GM10266 (cell line): ENCODE data around the gene MORC4.

Source experiments
- DNase-seq: peaks from one replicate; pipeline ENCODE4 v3.0.0; 2012; ENCODE audit errors: extremely low spot score
- TF ChIP-seq, protein P1 (sequence below): IDR thresholded peaks from 2 replicates; pipeline ENCODE4 v1.5.1; 2012; ENCODE audit warnings: mild to moderate bottlenecking, low read depth; ENCODE audit not compliant: control insufficient read depth, insufficient read depth; ENCODE audit errors: missing control alignments

MORC4 gene

DNA sequence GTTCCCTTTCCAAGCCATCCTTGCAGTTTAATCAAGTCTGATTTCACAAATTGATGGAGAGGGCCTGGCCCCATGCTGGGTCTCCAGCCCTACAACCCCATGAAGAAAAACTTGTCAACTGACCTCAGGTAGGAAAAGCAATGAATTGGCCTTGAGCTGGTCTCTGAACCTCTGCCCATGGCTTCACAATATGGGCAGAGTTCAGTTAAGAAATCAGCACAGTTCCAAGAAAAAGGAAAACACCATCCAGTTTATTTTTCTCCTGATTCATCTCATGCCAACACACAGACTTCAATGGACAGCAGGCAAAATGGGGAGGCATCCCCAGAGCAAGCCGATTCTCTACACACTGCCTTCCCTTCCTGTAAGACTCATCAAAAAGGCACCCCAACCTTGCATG lies 100.2 kb downstream of the MORC4 start:
- TF ChIP-seq, protein P1, sequence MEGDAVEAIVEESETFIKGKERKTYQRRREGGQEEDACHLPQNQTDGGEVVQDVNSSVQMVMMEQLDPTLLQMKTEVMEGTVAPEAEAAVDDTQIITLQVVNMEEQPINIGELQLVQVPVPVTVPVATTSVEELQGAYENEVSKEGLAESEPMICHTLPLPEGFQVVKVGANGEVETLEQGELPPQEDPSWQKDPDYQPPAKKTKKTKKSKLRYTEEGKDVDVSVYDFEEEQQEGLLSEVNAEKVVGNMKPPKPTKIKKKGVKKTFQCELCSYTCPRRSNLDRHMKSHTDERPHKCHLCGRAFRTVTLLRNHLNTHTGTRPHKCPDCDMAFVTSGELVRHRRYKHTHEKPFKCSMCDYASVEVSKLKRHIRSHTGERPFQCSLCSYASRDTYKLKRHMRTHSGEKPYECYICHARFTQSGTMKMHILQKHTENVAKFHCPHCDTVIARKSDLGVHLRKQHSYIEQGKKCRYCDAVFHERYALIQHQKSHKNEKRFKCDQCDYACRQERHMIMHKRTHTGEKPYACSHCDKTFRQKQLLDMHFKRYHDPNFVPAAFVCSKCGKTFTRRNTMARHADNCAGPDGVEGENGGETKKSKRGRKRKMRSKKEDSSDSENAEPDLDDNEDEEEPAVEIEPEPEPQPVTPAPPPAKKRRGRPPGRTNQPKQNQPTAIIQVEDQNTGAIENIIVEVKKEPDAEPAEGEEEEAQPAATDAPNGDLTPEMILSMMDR, result no peak
- no peak for DNase-seq

DNA sequence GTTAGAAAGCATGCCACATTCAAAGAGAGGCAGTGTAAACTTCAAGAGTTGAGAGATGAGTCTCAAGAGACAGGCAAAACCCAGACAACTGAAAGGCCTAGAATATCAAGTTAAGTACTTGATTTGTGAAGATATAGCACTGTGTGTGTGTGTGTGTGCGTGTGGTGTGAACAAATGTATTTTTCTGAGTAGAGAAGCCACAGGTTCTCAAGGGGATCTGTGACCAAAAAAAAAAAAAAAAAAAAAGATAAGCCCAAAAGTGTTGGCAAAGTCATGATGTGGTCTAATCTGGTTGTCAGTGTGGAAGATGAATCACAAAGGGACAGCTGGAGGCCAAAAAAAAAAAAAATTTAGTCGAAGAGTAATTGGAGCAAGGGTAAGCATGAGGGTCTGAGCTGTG lies 100.7 kb downstream of the MORC4 start:
- TF ChIP-seq, protein P1, result no peak
- DNase-seq, result no peak

DNA sequence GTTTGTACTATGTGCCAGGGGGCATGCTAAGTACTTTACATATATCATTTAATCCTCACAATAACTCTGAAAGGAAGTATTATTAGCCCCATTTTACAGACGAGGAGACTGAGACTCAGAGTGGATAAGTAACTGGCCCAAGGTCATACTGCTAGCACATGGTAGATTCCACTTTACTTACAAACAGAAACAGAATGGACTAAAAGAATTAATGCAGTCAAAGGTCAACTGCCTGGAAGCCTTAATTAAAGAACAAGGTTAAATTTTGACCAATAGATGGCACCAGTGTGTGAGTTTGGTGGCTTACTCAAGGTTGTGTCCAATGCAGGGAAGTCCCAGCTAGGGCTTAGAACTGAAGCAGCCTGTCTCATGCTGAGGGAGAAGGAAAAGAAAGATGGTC lies 101.5 kb downstream of the MORC4 start:
- TF ChIP-seq, protein P1, result peak; percentile 37
- DNase-seq, result peak; percentile 20

DNA sequence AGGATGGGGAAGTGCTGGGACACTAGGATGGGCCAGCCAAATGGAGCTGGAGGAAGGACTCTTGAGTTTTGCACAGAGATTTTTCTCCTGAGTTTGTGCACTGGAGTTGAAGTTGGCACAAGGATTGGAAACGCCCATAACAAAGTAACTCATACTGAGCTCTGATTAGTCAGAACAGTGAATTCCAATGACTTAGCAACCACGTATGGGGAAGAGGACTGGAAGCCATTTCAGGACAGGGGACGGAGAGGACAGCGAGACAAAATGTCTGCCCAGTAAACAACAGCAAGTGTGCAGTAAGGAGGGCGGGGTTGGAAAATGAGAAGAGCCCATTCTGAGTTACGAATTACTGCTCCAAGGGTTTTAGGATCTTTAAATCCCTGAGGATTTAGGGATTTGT lies 102.8 kb downstream of the MORC4 start:
- TF ChIP-seq, protein P1, result no peak
- no peak for DNase-seq

DNA sequence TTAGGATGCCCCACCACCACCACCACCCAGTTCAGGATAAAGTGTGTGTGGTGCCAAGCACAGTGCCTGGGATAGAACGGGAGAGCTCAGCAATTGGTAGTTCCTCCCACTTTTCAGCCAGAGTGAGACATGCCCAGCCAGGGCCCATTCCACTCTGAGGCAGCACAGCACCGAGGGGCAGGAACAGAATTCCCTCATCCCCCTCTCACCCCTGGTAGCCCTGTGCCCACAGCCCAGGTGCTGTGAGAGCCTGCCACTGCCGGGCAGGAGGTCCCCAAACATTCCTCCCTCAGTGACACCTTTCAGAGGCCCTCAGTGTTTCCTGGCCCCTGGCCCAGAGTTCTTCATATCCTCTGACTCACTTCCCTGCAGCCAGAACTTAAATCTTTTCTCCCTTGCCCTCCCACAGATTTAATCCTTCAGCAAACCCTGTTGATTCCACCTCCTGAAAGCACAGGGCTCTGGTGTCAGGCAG lies 105.0 kb downstream of the MORC4 start:
- DNase-seq, result no peak
- TF ChIP-seq, protein P1, result no peak

DNA sequence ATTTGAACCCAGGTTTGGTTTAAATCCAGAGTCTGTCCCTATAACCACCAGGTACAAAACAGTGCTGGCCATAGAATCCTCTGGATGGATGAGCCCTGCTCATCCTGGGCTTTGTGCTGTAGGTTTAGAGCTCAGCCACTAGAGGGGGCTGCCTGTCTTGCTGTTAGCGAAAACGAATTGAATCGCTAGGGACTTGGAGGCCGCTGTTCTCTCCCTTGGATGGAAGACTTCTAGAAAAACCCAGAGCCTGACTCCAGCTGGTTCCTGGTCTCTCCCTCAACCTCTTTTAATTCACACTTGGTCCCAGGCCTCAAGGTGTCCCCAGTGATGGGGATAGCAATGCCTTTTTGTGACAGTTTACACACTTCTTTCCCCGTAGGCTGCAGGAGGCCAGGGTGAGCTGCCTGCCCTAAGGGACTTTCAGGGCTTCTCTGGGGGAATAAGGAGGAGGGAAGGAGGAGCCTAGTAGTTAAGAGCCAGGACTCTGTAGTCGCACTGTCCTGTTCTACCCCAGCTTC lies 105.6 kb downstream of the MORC4 start:
- peak; percentile 21 for DNase-seq
- TF ChIP-seq, protein P1, result peak; percentile 72

DNA sequence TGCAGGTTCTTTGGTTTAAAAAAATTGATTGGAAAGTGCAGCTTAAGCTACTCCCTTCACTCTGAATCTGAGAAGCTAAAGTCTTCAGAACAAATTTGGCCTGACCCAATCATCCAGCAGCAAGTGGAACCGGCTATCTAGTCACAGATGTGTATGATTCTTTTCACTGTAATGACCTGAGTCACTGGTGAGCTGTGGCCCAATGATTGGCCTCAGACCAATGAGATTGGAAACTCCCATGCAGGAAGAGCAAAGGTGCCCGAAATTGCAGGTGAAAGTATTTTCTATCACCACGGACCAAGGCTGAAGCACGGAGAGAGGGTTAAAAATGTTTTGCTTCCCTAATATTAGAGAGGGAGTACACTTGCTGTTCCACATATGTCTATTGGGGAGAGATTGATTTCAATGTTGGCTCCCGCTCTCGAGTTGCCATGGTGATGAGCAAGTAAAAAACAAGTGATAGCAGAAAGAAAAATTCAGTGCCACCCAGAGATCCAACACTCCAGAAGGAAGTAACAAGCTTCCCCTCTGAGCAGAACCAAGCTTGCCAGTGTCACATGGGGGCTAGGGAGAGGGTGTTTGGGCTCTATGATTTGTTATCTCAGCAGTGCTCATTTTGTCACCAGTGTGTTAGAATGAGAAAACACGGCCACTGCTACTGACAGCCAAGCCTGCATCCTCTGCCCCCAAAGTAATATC lies 108.1 kb downstream of the MORC4 start:
- DNase-seq, result no peak
- TF ChIP-seq, protein P1, result no peak
